Astrocyte (in vitro differentiated cells and primary cell): ENCODE measurements around the gene GTF2F1.

ENCODE experiments used
- CTCF ChIP-seq: IDR thresholded peaks from 2 replicates; pipeline ENCODE4 v1.5.1; 2011; ENCODE audit warnings: low read depth, mild to moderate bottlenecking, inconsistent platforms, low read length, moderate library complexity; ENCODE audit not compliant: insufficient read depth
- EZH2 ChIP-seq: IDR thresholded peaks from 2 replicates; pipeline ENCODE4 v1.6.1; 2012; ENCODE audit warnings: mild to moderate bottlenecking, low read length, inconsistent platforms; ENCODE audit not compliant: insufficient read depth

- TF ChIP-seq CTCF (no peak), EZH2 (no peak)
These were observed 40.2 kb upstream of the GTF2F1 start for GRCh38 chr19:6433165-6433564.
